ENCODE measurements around the gene WBP4. TPM values are rescaled to one million over a fixed set of nuclear protein-coding genes. Genes with fewer than 3 reads are reported as not detected.

WBP4 gene
- total RNA-seq, 6 experiments from 2014 or later: 3.8 to 6.9 (median 4.6) TPM

- 33% methylated on average over 2 of the region's 2 CpGs for WGBS (ENCODE audit: insufficient coverage, low coverage, low lambda C conversion rate, missing lambda C conversion rate)
- peak; percentile 81 to 88 (median 85) for ATAC-seq
Measured at GRCh38 chr13:41019578-41020347, 41.5 kb upstream of the WBP4 start.

GRCh38 chr13:41025518-41025917, 35.8 kb upstream of the WBP4 start:
- peak; percentile 79 to 91 (median 85) for ATAC-seq

More at GRCh38 chr13:41019578-41020347, 41.5 kb upstream of the WBP4 start:
- intact Hi-C loops (cut with DNase I): no loop called here
- DNase-seq: no peak
- Histone ChIP-seq H3K27ac (peak overlapping the region; percentile 58 to 73 (median 65)), H3K36me3 (no peaks in the 10 kb centered on the region), H3K9me3 (no peaks in the 10 kb centered on the region), H3K4me3 (peak overlapping the region in 1 of 3 donors; percentile 1), H3K27me3 (no peaks in the 10 kb centered on the region), H3K4me1 (peaks cover 0 to 33% (median 10%) of the 10 kb centered on the region in 4 donors)
- TF ChIP-seq POLR2A (IDR thresholded peaks at IDR 0.05) (no peak), CTCF (IDR thresholded peaks at IDR 0.05) (no peak)

GRCh38 chr13:41026788-41027187, 34.5 kb upstream of the WBP4 start:
- ATAC-seq (no peak), DNase-seq (no peak)
- H3K4me1 ChIP-seq: peaks cover 0 to 21% (median 4%) of the 10 kb centered on the region in 4 donors
- no peak overlapping the region for H3K27ac ChIP-seq
- TF ChIP-seq CTCF (IDR thresholded peaks at IDR 0.05): no peak
- no peak for TF ChIP-seq POLR2A (IDR thresholded peaks at IDR 0.05)
- no peak overlapping the region for H3K4me3 ChIP-seq
- H3K9me3 ChIP-seq: no peaks in the 10 kb centered on the region
- H3K27me3 ChIP-seq: no peaks in the 10 kb centered on the region
- 93% methylated on average over 8 of the region's 8 CpGs for WGBS (ENCODE audit: insufficient coverage, low coverage, low lambda C conversion rate, missing lambda C conversion rate)
- H3K36me3 ChIP-seq: no peaks in the 10 kb centered on the region
- intact Hi-C loops (cut with DNase I): no loop called here

More at GRCh38 chr13:41025518-41025917, 35.8 kb upstream of the WBP4 start:
- Histone ChIP-seq H3K4me3 (no peak overlapping the region), H3K27ac (no peak overlapping the region), H3K9me3 (no peaks in the 10 kb centered on the region), H3K36me3 (no peaks in the 10 kb centered on the region), H3K4me1 (peaks cover 0 to 23% (median 4%) of the 10 kb centered on the region in 4 donors), H3K27me3 (no peaks in the 10 kb centered on the region)
- TF ChIP-seq POLR2A (IDR thresholded peaks at IDR 0.05): no peak
- TF ChIP-seq CTCF (IDR thresholded peaks at IDR 0.05): no peak
- WGBS (ENCODE audit: insufficient coverage, low coverage, low lambda C conversion rate, missing lambda C conversion rate): 7% methylated on average over 4 of the region's 4 CpGs
- intact Hi-C loops (cut with DNase I): no loop called here
- DNase-seq: no peak

GRCh38 chr13:41028051-41028450, 33.3 kb upstream of the WBP4 start:
- no peak for DNase-seq
- Histone ChIP-seq H3K9me3 (no peaks in the 10 kb centered on the region), H3K27ac (no peak overlapping the region), H3K27me3 (no peaks in the 10 kb centered on the region), H3K4me3 (no peak overlapping the region), H3K36me3 (no peaks in the 10 kb centered on the region), H3K4me1 (peaks cover 0 to 21% (median 4%) of the 10 kb centered on the region in 4 donors)
- intact Hi-C loops (cut with DNase I): no loop called here
- TF ChIP-seq POLR2A (IDR thresholded peaks at IDR 0.05): no peak
- no peak for TF ChIP-seq CTCF (IDR thresholded peaks at IDR 0.05)
- ATAC-seq: no peak
- 88% methylated on average over 2 of the region's 2 CpGs for WGBS (ENCODE audit: insufficient coverage, low coverage, low lambda C conversion rate, missing lambda C conversion rate)

Measured in right lobe of liver (tissue), 6 donors.